Measurements from ENCODE around the gene TMEM87A. TPM values are rescaled to one million over a fixed set of nuclear protein-coding genes. Genes with fewer than 3 reads are reported as not detected.
A peak's percentile ranks its signal among the peaks of the same experiment; 100 is the strongest.

TMEM87A gene
- total and polyA plus RNA-seq, 8 donors = 63.6 to 118 (median 77.3) TPM

DNA sequence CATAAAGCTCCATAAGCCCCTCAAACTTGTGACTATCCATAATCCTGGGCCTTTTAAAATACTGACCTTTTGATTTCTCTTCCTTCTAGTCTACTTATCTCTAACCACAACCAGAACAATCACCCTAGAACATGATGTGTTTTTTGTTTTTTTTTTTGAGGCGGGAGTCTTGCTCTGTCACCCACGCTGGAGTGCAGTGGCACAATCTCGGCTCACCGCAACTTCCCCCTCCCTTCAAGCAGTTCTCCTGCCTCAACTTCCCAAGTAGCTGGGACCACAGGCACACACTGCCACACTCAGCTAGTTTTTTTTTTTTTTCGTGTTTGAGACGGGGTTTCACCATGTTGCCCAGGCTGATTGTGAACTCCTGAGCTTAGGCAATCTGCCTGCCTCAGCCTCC lies 90.3 kb downstream of the TMEM87A start:
- H3K9me3 ChIP-seq = no peaks in the 10 kb centered on the region

DNA sequence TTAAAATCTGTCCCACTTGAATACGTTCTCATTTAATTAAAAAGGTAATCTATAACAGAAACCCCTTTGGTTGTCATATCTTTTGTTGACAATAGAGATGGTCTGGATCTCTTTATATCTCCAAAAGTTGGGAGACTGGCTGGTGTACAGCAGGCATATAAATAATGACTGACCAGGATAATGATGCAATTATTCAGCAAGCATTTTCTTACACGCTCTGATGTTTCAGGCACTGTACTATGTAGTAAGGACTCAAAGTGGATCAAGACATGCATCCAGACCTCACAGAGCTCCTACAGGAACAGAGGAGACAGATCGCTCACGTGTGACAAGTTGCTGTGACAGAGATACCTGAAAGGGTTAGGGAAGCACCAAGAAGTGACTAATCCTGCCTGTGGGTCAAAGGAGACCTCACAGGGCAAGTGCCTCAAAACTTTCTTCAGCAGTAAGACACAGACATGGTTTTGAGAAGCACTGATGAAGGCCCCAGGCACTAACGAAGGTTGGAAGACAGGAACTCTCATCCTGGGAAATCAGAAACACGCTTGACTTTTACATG lies 90.8 kb downstream of the TMEM87A start:
- DNase-seq = no peak
- H3K9me3 ChIP-seq = no peaks in the 10 kb centered on the region
- no peak overlapping the region for H3K4me3 ChIP-seq
- H3K27ac ChIP-seq = peak overlapping the region in 1 of 2 donors; percentile 61
- H3K4me1 ChIP-seq = peaks cover 0 to 11% of the 10 kb centered on the region in 2 donors
- ATAC-seq = no peak
- TF ChIP-seq, protein P1, sequence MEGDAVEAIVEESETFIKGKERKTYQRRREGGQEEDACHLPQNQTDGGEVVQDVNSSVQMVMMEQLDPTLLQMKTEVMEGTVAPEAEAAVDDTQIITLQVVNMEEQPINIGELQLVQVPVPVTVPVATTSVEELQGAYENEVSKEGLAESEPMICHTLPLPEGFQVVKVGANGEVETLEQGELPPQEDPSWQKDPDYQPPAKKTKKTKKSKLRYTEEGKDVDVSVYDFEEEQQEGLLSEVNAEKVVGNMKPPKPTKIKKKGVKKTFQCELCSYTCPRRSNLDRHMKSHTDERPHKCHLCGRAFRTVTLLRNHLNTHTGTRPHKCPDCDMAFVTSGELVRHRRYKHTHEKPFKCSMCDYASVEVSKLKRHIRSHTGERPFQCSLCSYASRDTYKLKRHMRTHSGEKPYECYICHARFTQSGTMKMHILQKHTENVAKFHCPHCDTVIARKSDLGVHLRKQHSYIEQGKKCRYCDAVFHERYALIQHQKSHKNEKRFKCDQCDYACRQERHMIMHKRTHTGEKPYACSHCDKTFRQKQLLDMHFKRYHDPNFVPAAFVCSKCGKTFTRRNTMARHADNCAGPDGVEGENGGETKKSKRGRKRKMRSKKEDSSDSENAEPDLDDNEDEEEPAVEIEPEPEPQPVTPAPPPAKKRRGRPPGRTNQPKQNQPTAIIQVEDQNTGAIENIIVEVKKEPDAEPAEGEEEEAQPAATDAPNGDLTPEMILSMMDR (IDR thresholded peaks at IDR 0.05) = no peak
- peaks cover 0 to 98% of the 10 kb centered on the region in 2 donors for H3K36me3 ChIP-seq
- intact Hi-C loops (cut with DNase I) = no loop called here
- H3K27me3 ChIP-seq = no peaks in the 10 kb centered on the region

More for the DNA sequence above, 90.3 kb downstream of the TMEM87A start:
- Histone ChIP-seq H3K36me3 (peaks cover 0 to 98% of the 10 kb centered on the region in 2 donors), H3K4me1 (peaks cover 0 to 11% of the 10 kb centered on the region in 2 donors), H3K27ac (peak overlapping the region in 1 of 2 donors; percentile 61), H3K27me3 (no peaks in the 10 kb centered on the region), H3K4me3 (no peak overlapping the region)
- DNase-seq (peak in 1 of 4 donors; percentile 52), ATAC-seq (peak; percentile 47)
- TF ChIP-seq, protein P1 (IDR thresholded peaks at IDR 0.05) = no peak
- intact Hi-C loops (cut with DNase I) = no loop called here

DNA sequence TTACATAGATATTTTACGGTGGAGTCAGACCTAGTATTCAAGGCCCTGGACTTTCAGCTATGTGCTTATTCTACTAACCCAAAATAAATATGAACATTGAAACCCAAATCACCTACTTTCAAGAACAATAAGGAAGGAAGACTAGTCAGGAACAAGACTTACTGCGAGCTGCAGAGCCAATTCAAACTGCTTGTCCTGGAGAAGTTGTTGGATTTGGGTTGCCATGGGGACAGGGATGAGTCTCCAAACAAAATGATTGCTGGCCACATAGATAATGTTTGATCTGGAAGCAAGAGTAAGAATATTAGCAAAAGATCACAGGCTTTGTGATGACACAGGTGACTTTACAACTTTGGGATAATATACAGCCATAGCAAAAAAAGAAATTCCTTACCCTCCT lies 95.2 kb downstream of the TMEM87A start:
- H3K4me1 ChIP-seq = no peaks in the 10 kb centered on the region
- H3K36me3 ChIP-seq = peaks cover 3 to 100% of the 10 kb centered on the region in 2 donors
- ATAC-seq (no peak), DNase-seq (no peak)
- no peak overlapping the region for H3K27ac ChIP-seq
- intact Hi-C loops (cut with DNase I) = no loop called here
- H3K4me3 ChIP-seq = no peak overlapping the region
- H3K9me3 ChIP-seq = no peaks in the 10 kb centered on the region
- no peaks in the 10 kb centered on the region for H3K27me3 ChIP-seq
- TF ChIP-seq, protein P1 (IDR thresholded peaks at IDR 0.05) = no peak

DNA sequence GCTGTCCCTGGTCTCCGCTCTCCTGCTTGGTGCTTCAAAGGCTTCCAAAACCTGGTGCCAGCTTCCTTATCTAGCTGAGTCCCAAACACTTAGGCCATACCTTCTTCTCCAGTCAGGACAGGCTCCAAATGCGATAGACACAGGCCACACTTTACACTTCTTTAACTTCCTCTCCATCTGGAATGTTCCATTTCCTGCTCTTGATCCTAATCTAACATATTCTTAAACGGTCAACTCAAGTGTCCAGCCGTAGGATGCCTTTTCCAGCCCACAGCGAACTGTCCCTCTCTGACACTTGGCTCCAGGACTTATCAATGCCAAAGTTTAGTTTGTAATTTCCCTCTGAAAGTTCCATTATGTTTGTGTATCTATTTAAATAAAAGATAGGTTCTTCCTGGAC lies 97.6 kb downstream of the TMEM87A start:
- DNase-seq (no peak), ATAC-seq (no peak)
- Histone ChIP-seq H3K4me1 (no peaks in the 10 kb centered on the region), H3K36me3 (peaks cover 3 to 99% of the 10 kb centered on the region in 2 donors), H3K27me3 (no peaks in the 10 kb centered on the region), H3K27ac (peak overlapping the region in 1 of 2 donors; percentile 33), H3K4me3 (no peak overlapping the region), H3K9me3 (no peaks in the 10 kb centered on the region)
- TF ChIP-seq, protein P1 (IDR thresholded peaks at IDR 0.05) = no peak
- intact Hi-C loops (cut with DNase I) = no loop called here

DNA sequence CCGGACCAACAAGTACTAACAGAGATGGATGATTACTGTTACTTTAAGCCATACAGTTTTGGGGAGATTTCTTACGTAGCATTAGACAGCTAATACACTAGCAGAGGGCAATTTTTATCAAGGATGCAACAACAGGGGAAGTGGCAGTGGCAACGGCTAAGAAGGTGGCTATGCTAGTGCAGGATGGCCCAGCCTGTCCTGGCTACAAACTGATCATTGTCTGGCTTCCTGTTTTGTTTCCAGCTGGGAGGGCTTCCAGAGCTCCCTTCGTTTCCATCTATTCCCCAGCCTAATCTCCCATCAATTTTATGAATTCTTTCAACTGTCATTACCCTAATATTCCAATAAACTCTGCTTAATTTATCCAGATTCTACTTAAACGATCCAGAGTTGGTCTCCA lies 100.8 kb downstream of the TMEM87A start:
- DNase-seq = no peak
- TF ChIP-seq, protein P1 (IDR thresholded peaks at IDR 0.05) = no peak
- intact Hi-C loops (cut with DNase I) = no loop called here
- no peak for ATAC-seq
- Histone ChIP-seq H3K36me3 (peaks cover 3 to 93% of the 10 kb centered on the region in 2 donors), H3K4me3 (no peak overlapping the region), H3K4me1 (no peaks in the 10 kb centered on the region), H3K27ac (no peak overlapping the region), H3K9me3 (no peaks in the 10 kb centered on the region), H3K27me3 (no peaks in the 10 kb centered on the region)
